Measurements from ENCODE around the gene FHIT. TPM values are rescaled to one million over a fixed set of nuclear protein-coding genes. Genes with fewer than 3 reads are reported as not detected.

FHIT gene
- total RNA-seq, 1 donor from 2014 or later, result 5.7 TPM

GRCh38 chr3:61226166-61226686 is 25.0 kb downstream of the FHIT start:
- no peak for DNase-seq (ENCODE audit: low spot score)
- H3K4me2 ChIP-seq, result no peak overlapping the region
- Mint-ChIP-seq H3K27ac (no peak overlapping the region), H3K36me3 (no peaks in the 10 kb centered on the region), H3K4me3 (no peak overlapping the region), H3K4me1 (peaks cover 7% of the 10 kb centered on the region), H3K9me3 (no peaks in the 10 kb centered on the region), H3K27me3 (ENCODE audit: insufficient read depth, low read depth) (no peaks in the 10 kb centered on the region)
- H2AFZ ChIP-seq (replicated peaks), result no peak overlapping the region
- no peak overlapping the region for H3K27ac ChIP-seq
- H3F3A ChIP-seq (ENCODE audit: low read depth), result no peaks in the 10 kb centered on the region
- H3K4me3 ChIP-seq, result no peak overlapping the region
- no peak for TF ChIP-seq EZH2phosphoT487 (IDR thresholded peaks at IDR 0.05)
- TF ChIP-seq CTCF (IDR thresholded peaks at IDR 0.05), result no peak
- TF ChIP-seq EZH2 (IDR thresholded peaks at IDR 0.05), result no peak
- H3K4me1 ChIP-seq, result peaks cover 4% of the 10 kb centered on the region
- H3K9me3 ChIP-seq (ENCODE audit: low read depth), result no peaks in the 10 kb centered on the region
- H3K9ac ChIP-seq, result no peak overlapping the region
- H3K79me2 ChIP-seq (ENCODE audit: low read depth), result no peaks in the 10 kb centered on the region
- no peaks in the 10 kb centered on the region for H4K20me1 ChIP-seq (ENCODE audit: low read depth)
- H3K36me3 ChIP-seq, result no peaks in the 10 kb centered on the region
- H3K27me3 ChIP-seq, result no peaks in the 10 kb centered on the region

- peaks cover 7% of the 10 kb centered on the region for H3K4me1 Mint-ChIP-seq
- no peaks in the 10 kb centered on the region for H3K27me3 Mint-ChIP-seq (ENCODE audit: insufficient read depth, low read depth)
- no peak overlapping the region for H3K4me3 Mint-ChIP-seq
- H3K36me3 Mint-ChIP-seq, result no peaks in the 10 kb centered on the region
- Histone ChIP-seq H3K4me2 (no peak overlapping the region), H3K27ac (no peak overlapping the region), H3F3A (ENCODE audit: low read depth) (no peaks in the 10 kb centered on the region), H2AFZ (replicated peaks) (no peak overlapping the region), H3K4me3 (no peak overlapping the region), H3K36me3 (no peaks in the 10 kb centered on the region), H3K9ac (no peak overlapping the region), H3K4me1 (peaks cover 4% of the 10 kb centered on the region), H3K79me2 (ENCODE audit: low read depth) (no peaks in the 10 kb centered on the region), H3K9me3 (ENCODE audit: low read depth) (no peaks in the 10 kb centered on the region), H4K20me1 (ENCODE audit: low read depth) (no peaks in the 10 kb centered on the region), H3K27me3 (no peaks in the 10 kb centered on the region)
- H3K9me3 Mint-ChIP-seq, result no peaks in the 10 kb centered on the region
- no peak overlapping the region for H3K27ac Mint-ChIP-seq
- no peak for TF ChIP-seq EZH2 (IDR thresholded peaks at IDR 0.05)
- no peak for TF ChIP-seq CTCF (IDR thresholded peaks at IDR 0.05)
- no peak for TF ChIP-seq EZH2phosphoT487 (IDR thresholded peaks at IDR 0.05)
- DNase-seq (ENCODE audit: low spot score), result no peak
Observed at GRCh38 chr3:61224823-61225222, 26.4 kb downstream of the FHIT start.

GRCh38 chr3:61223451-61223850 is 27.8 kb downstream of the FHIT start:
- H3K4me1 ChIP-seq, result peaks cover 4% of the 10 kb centered on the region
- no peak overlapping the region for H2AFZ ChIP-seq (replicated peaks)
- H3K36me3 ChIP-seq, result no peaks in the 10 kb centered on the region
- Mint-ChIP-seq H3K4me3 (no peak overlapping the region), H3K27me3 (ENCODE audit: insufficient read depth, low read depth) (no peaks in the 10 kb centered on the region), H3K36me3 (no peaks in the 10 kb centered on the region), H3K9me3 (no peaks in the 10 kb centered on the region), H3K4me1 (peaks cover 7% of the 10 kb centered on the region), H3K27ac (no peak overlapping the region)
- H3K9me3 ChIP-seq (ENCODE audit: low read depth), result no peaks in the 10 kb centered on the region
- no peaks in the 10 kb centered on the region for H4K20me1 ChIP-seq (ENCODE audit: low read depth)
- no peaks in the 10 kb centered on the region for H3K79me2 ChIP-seq (ENCODE audit: low read depth)
- H3K4me3 ChIP-seq, result no peak overlapping the region
- no peak overlapping the region for H3K27ac ChIP-seq
- TF ChIP-seq EZH2phosphoT487 (IDR thresholded peaks at IDR 0.05) (no peak), EZH2 (IDR thresholded peaks at IDR 0.05) (no peak), CTCF (IDR thresholded peaks at IDR 0.05) (no peak)
- no peak overlapping the region for H3K4me2 ChIP-seq
- H3K27me3 ChIP-seq, result no peaks in the 10 kb centered on the region
- no peak overlapping the region for H3K9ac ChIP-seq
- no peak for DNase-seq (ENCODE audit: low spot score)
- no peaks in the 10 kb centered on the region for H3F3A ChIP-seq (ENCODE audit: low read depth)

Measured in neural progenitor cell (in vitro differentiated cells).